NCI-H1436 treated with DMSO at 0.1 percent for 48 hours (cell line): ENCODE measurements around the gene CTNNA2.

Experiments used
- DNase-seq: peaks from one replicate; lab custom pipeline; 2025; lab: John Stamatoyannopoulos, UW

The CTNNA2 gene

DNA sequence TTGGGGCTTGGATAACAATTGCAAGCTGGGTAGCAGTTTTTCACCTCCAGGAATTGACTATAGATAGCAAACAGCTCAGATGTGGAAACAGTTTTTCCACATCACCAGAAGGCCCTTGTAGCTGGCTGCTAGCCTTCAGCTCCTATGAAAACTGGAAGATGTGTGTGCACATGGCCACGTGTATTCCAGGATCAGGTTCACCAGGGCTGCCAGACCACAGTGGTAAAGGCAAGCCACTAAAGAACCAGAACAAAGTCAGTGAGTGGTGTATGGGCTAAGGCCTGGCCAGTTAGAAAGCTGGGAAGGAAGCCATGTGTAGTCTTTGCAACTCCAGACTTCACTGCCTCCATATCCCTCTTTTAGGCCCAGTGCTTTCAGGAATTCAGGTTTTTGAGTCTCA lies 778.8 kb downstream of the CTNNA2 start:
- DNase-seq: no peak

DNA sequence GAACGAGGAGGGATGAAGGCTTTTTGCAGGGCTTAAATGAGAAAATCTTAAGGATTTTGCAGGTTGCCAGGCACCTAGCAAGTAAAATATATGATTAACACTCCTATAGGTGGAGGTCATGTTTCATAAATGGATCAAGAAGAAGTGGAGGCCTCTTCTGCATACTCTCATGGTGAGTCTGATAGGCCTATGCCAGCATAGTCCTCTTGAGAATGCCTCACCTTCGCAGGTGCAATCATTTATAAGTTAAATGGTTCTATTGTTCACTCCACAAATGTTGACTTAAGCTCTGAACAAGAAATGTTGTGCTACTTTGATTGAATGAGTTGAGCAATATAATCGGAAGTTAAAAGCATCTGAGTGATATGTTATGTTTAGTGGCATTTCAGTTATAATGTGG lies 779.6 kb downstream of the CTNNA2 start:
- DNase-seq: no peak

- DNase-seq: no peak
These were observed 780.2 kb downstream of the CTNNA2 start for GRCh38 chr2:80293039-80293438.

- no peak for DNase-seq
These were observed 786.1 kb downstream of the CTNNA2 start for GRCh38 chr2:80298954-80299353.

- DNase-seq: no peak
These were observed 786.8 kb downstream of the CTNNA2 start for GRCh38 chr2:80299661-80300060.

- DNase-seq: no peak
These were observed 787.5 kb downstream of the CTNNA2 start for GRCh38 chr2:80300346-80300745.

DNA sequence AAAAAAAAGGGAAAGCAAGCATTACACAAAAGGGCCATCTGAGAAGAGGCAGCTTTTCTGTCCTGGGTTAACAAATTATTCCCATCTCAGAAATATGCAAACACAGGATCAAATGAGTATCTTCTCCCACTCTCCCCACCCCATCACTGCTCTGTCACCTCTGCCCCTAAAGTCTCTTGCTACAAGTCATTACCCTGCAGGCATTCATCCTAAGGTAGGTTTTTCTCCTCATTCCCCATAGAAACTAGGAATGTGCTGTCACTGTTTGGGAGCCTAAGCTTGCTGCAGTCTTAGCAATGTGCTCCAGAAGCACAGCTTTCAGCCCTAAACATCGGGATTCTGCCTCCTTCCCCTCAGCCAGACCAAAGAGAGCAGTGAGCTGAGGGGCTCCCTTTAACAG lies 788.1 kb downstream of the CTNNA2 start:
- DNase-seq: no peak

DNA sequence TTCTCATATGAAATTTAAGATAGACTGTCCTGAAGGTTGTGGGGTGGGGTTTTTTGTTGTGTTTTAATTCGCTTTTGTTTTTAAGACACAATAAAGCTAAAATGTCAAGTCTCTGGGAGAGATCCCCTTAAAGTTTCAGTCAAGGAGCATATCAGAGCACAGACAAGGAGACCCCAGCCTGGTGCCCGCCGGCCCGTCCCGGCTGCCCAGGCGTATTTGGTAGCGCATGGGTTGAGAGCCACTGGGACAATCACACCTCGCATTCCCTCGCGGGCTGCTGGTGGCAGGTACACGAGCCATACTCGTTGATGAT lies 789.1 kb downstream of the CTNNA2 start:
- DNase-seq: no peak

GRCh38 chr2:80302314-80303005 lies 789.6 kb downstream of the CTNNA2 start:
- DNase-seq: no peak

DNA sequence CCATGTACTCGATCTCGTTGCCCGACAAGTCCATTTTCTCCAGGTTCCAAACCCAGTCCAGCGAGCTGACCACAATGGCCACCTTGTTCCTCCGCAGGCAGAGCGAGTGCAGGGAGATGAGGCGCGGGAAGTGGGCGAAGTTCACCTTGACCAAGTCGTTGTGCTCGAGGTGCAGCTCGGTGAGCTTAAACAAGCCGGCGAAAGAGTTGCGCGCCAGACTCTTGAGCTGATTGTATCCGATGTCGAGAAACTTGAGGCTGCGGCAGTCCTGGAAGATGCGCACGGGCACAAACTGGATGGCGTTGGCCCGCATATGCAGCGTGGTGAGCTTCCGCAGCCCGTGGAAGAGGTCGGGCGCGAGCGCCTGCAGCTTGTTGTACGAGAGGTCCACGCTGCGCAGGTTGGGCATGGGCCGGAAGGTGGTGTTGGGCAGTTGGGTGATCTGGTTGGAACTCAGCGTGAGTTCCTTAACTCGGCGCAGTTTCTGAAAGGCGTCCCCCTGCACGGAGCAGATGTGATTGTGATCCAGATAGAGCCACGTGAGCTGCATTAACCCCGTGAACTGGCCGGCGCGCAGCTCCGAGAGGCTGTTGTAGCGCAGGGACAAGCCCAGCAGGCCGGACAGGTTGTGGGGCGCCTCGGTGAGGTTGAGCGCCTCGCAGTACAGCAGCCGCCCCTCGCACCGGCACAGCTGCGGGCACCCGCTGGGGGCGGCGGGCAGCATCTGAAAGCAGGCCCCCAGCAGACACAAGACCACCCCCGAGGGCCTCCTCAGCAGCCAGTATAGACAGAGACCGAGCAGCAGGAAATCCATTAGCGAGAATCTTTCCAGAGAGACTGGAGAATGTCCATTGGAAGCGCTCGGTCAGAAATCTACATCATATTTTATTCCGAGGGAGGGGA lies 790.4 kb downstream of the CTNNA2 start:
- DNase-seq: no peak

- DNase-seq: no peak
These were observed 791.3 kb downstream of the CTNNA2 start, which contains the start of gene LRRTM1 for GRCh38 chr2:80303909-80304837. LRRTM1 (minus strand) TSS chr2:80304752; CDS start chr2:80303819, 933 bp downstream.

- DNase-seq: no peak
These were observed 798.5 kb downstream of the CTNNA2 start for GRCh38 chr2:80311304-80311703.

GRCh38 chr2:80312282-80312839 lies 799.5 kb downstream of the CTNNA2 start:
- no peak for DNase-seq

- no peak for DNase-seq
These were observed 809.6 kb downstream of the CTNNA2 start for GRCh38 chr2:80322311-80322920.

DNA sequence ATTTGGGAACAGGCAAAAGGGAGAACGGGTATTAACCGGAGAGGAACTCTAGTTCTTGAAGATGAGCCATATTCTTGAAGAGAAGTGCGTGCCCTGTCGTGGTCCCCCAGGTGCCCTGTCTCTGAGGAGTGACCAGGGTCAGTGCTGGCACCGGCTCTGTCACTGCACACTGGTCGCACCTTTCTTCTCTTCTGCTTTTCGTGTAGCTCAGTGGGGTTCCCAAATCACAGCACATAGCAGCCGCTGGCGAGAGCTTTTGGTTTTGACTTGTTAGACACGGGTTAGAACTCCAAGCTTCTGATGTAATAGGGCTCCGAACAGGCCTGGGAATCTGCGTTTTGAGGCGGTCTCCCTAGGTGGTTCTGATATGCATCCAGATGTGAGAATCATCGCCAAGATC lies 810.1 kb downstream of the CTNNA2 start:
- DNase-seq: no peak

GRCh38 chr2:80323610-80324009 lies 810.8 kb downstream of the CTNNA2 start:
- no peak for DNase-seq

DNA sequence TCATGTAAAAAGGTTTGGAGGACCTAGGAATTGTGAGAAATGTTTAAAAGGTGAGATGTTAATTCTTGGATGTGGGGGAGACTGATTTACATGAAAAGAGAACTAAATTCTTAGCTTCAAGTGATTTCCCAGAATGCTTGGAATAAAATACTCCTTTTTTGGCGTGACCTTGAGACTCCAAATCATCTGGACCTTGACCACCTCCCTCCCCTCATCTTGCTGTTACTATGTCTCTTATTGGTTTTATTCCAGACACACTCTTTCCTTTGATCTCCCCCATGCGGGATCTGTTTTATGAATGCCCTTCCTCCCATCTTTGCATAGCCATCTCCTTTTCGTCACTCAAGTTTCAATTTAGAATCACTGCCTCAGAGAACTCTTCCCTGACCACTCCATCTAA lies 811.7 kb downstream of the CTNNA2 start:
- DNase-seq: no peak

GRCh38 chr2:80326214-80326613 lies 813.4 kb downstream of the CTNNA2 start:
- DNase-seq: no peak

- DNase-seq: no peak
These were observed 814.0 kb downstream of the CTNNA2 start for GRCh38 chr2:80326861-80327260.

DNA sequence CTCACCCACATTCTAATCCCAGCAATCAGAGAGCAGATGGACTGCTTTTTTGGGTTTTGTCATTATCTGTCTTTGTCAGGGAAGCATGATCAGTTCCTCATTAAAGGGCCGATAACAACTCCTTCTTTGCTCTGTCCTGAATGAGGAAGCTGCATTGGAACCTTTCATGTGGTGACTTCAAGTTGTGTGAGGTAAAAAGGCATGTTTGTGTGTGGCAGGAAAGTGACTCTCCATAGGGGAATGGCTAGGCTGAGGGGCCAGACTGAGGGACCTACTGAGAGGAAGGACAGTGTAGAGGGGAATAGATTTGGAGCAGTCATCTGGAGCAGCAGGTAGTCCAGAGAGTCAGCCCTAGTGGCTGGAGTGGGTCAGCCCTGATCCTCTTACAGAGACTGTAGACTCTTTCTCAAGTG lies 815.3 kb downstream of the CTNNA2 start:
- DNase-seq: no peak

DNA sequence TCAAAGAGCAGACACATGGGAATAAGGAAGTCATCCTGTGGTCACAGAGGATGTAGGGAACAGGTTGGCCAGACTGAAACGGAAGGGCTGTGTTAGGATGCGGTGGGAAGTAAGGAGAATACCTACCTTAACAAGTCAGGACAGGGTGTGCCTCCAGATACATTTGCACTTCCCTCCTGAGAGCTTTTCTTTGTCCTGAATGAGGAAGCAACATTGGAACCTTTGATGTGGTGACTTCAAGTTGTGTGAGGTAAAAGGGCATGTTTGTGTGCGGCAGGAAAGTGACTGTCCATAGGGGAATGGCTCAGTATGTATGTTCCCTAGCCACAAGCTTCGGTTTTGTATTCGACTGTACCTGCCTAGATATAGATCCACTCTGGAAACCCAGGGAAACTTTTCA lies 816.6 kb downstream of the CTNNA2 start:
- no peak for DNase-seq
